Kidney (tissue), 14 donors: ENCODE data around the gene TMSB4X. TPM values are rescaled to one million over a fixed set of nuclear protein-coding genes. Genes with fewer than 3 reads are reported as not detected.

Experiments
- DNase-seq, 5 donors: peaks; one replicate each; pipeline ENCODE4 v3.0.0-alpha.2; 2013 to 2020
- FAIRE-seq: peaks from 2 replicates; lab custom pipeline; 2012; peaks lifted over from hg19 to GRCh38; lab: Jason Lieb, UNC
- H3K27ac ChIP-seq, 2 donors: one replicate each; pipeline ENCODE4 v1.7.0; 2013; ENCODE audit warnings: low read depth in 2 of 2, low read length in 2 of 2, inconsistent platforms in 1 of 2
- H3K27me3 ChIP-seq: one replicate; pipeline ENCODE4 v1.7.1; 2013; ENCODE audit warnings: low read length, inconsistent platforms; ENCODE audit not compliant: control insufficient read depth, insufficient read depth
- H3K36me3 ChIP-seq, 3 donors: one replicate each; pipeline versions ENCODE4 v1.7.0 to v1.7.1; 2013; ENCODE audit warnings: low read length in 3 of 3, control low read depth in 1 of 3, inconsistent platforms in 1 of 3; ENCODE audit not compliant: insufficient read depth in 3 of 3, control insufficient read depth in 2 of 3
- H3K4me1 ChIP-seq, 3 donors: one replicate each; pipeline versions ENCODE4 v1.7.0 to v1.7.1; 2013; ENCODE audit warnings: low read length in 3 of 3, inconsistent platforms in 1 of 3, low read depth in 1 of 3; ENCODE audit not compliant: control insufficient read depth in 2 of 3, insufficient read depth in 2 of 3
- H3K4me3 ChIP-seq, 3 donors: one replicate each; pipeline versions ENCODE4 v1.7.0 to v1.8.1; 2013; ENCODE audit warnings: low read length in 3 of 3, control low read depth in 1 of 3, inconsistent platforms in 1 of 3
- H3K9ac ChIP-seq, 3 donors: one replicate each; pipeline versions ENCODE4 v1.7.0 to v1.7.1; 2013; ENCODE audit warnings: low read length in 3 of 3, control low read depth in 1 of 3, inconsistent platforms in 1 of 3
- H3K9me3 ChIP-seq, 3 donors: one replicate each; pipeline versions ENCODE4 v1.7.0 to v1.7.1; 2013; ENCODE audit warnings: low read length in 3 of 3, control low read depth in 1 of 3, inconsistent platforms in 1 of 3; ENCODE audit not compliant: control insufficient read depth in 2 of 3, insufficient read depth in 1 of 3
- CTCF ChIP-seq: IDR thresholded peaks from 3 replicates; pipeline ENCODE4 v1.5.1; 2012; ENCODE audit warnings: mild to moderate bottlenecking, moderate library complexity, borderline replicate concordance; ENCODE audit not compliant: insufficient read depth; ENCODE audit errors: extremely low read depth
- intact Hi-C: fragments of 100-400 bp; cut with DNase I; formaldehyde crosslinking; loops from one replicate; pipeline ENCODE4 v1.11.1; 2022
- polyA plus RNA-seq: library from polyadenylated mRNA; stranded (reverse); fragments of 350-450 nt; fragmentation: Illumina TruSeq; extraction: RNeasy Lipid Tissue Mini Kit (QIAGEN cat#74804); gene quantifications from one replicate; pipeline ENCODE4 v1.2.3, GENCODE V29; 2014; ENCODE audit warnings: low read depth, low replicate concordance; ENCODE audit not compliant: insufficient read depth
- total RNA-seq: library from RNA; stranded (reverse); fragmentation: NEBNext Ultra II Directional; extraction: Animal tissue kit (Norgen Biotek cat#: 25700); gene quantifications from one replicate; pipeline ENCODE4 v1.2.1, GENCODE V29; 2021
- donor health status: control.
- donor health status: control.
- donor health status: control.
- donor health status: control.
- donor health status: control.
- donor health status: DM: yes; HTN: yes; CAD: no.
- donor health status: Normal renal cell carcinoma (clear cell type).

The TMSB4X gene
- total and polyA plus RNA-seq, 2 donors from 2014 or later = 2,421 to 3,432 TPM

DNA sequence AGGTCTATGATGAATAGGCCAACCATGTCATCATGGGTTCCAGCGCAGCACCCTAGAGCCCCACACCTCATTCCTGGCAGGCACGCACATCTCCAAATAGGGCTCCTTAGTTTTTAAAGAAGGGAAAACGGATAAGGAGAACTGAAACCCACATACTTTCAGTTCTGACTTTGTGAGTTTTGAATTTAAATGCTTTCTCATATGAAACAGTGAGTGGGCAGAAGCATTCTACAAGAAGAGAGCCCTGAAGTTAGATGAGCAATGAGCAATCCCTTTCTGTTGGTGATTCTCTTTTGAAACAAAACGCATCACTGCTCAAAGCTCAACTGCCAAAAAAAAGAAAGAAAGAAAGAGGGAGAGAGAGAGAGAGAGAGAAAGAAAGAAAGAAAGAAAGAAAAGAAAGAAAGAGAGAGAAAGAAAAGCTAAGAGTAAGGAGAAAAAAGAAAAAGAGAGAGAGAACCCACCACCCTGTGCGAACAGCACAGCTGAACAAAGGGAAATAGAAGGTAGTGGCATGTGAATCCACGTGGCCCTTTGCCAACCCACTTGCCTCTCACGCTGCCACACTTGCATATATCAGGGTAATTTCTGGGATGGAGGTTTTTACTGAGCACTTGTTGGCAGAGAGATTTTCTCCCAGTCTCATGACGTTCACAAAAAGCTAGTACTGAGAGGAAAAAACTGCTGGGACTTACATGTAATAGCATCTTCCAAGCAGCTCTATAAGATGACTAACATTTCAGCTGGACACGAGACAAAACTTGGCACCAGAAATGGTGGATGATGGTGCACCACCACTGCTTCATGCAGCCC is 31.0 kb downstream of the TMSB4X start:
- no peak for TF ChIP-seq CTCF
- H3K9ac ChIP-seq = no peak overlapping the region
- H3K4me1 ChIP-seq = no peaks in the 10 kb centered on the region
- H3K27ac ChIP-seq = no peak overlapping the region
- no peaks in the 10 kb centered on the region for H3K9me3 ChIP-seq
- FAIRE-seq (no peak), DNase-seq (no peak)
- H3K27me3 ChIP-seq = no peaks in the 10 kb centered on the region
- no peaks in the 10 kb centered on the region for H3K36me3 ChIP-seq
- no peak overlapping the region for H3K4me3 ChIP-seq
- intact Hi-C loops = no loop called here

DNA sequence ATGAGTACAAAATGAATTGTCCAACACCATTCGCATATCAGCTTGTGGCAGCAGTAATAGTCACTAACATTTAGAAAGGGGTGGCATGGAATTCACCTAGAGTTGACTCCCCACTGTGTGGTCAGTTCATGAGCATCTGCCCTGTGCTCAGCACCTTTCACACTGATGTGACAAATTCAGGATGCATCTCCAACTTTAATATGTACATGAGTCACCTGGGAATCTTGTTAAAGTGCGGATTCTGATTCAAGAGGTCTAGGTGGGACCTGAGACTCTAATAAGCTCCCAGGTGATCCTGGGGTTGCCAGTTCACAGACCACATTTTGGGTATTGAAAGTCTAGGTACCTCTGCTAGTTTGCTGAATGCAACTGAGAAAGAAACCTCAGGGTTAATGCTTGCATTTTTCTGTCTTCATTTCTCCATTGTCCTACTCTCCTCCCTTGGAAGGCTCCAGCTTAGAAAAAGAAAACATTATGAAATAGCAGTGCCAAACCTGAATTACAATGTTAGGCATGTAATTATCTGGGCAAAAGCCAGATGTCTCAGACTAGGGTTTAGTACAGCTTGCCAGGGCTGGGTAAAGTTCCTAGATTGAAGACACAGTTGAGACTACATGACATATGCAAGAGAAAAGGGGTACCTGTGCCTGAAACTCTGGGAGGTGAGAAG is 32.7 kb downstream of the TMSB4X start:
- Histone ChIP-seq H3K9me3 (no peaks in the 10 kb centered on the region), H3K27ac (no peak overlapping the region), H3K9ac (no peak overlapping the region), H3K27me3 (no peaks in the 10 kb centered on the region), H3K36me3 (no peaks in the 10 kb centered on the region), H3K4me3 (no peak overlapping the region), H3K4me1 (no peaks in the 10 kb centered on the region)
- FAIRE-seq = no peak
- intact Hi-C loops = no loop called here
- DNase-seq = no peak
- TF ChIP-seq CTCF = no peak

- no peak overlapping the region for H3K27ac ChIP-seq
- FAIRE-seq = no peak
- intact Hi-C loops = no loop called here
These were observed 33.3 kb downstream of the TMSB4X start for GRCh38 chrX:13008189-13008533.

More at GRCh38 chrX:13008189-13008533, 33.3 kb downstream of the TMSB4X start:
- Histone ChIP-seq H3K27me3 (no peaks in the 10 kb centered on the region), H3K4me3 (no peak overlapping the region), H3K4me1 (no peaks in the 10 kb centered on the region), H3K36me3 (no peaks in the 10 kb centered on the region), H3K9me3 (no peaks in the 10 kb centered on the region), H3K9ac (no peak overlapping the region)
- TF ChIP-seq CTCF = no peak
- no peak for DNase-seq
